Activated CD8-positive, alpha-beta memory T cell treated with anti-CD3 and anti-CD28 coated beads for 36 hours (primary cell): ENCODE measurements around the gene CRIM1. TPM values are rescaled to one million over a fixed set of nuclear protein-coding genes. Genes with fewer than 3 reads are reported as not detected.
"Not testable (repeated sequence)": the region's sequence is repeated elsewhere in the genome, so short reads cannot be mapped to it uniquely, and the experiment has no call there.

Experiments
- CTCF ChIA-PET: fragments of 350-600 bp; sonication (Branson Sonifier 250); formaldehyde crosslinking; loops from one replicate; lab custom pipeline; 2021; ENCODE audit warnings: antibody characterized with exemption; lab: Charles Lee
- POLR2A ChIA-PET: fragments of 350-600 bp; sonication (Branson Sonifier 250); formaldehyde crosslinking; loops from one replicate; lab custom pipeline; 2021; ENCODE audit warnings: antibody characterized with exemption; lab: Charles Lee
- total RNA-seq, 2 experiments: library from RNA; stranded (reverse); gene quantifications; one replicate each; pipeline ENCODE4 v1.2.3, GENCODE V29; 2021

The CRIM1 gene
- 10 to 100 TPM; 18.2 to 20.1 TPM for total RNA-seq

GRCh38 chr2:36355151-36355889 lies at the start of gene CRIM1:
TSS of gene CRIM1 (plus strand) at chr2:36355778. CDS start at chr2:36356293, 515 bp downstream.
- CTCF ChIA-PET = no interaction called here
- POLR2A ChIA-PET = interaction anchor here (0.5 kb wide), 1 partner anchor 397 kb away, joined by 6 read pairs; no protein-coding TSS in a partner anchor

- CTCF ChIA-PET = interaction anchor here (0.9 kb wide), 1 partner anchor 21 kb away, joined by 3 read pairs; no protein-coding TSS in a partner anchor
Observed at GRCh38 chr2:36307441-36307840, 48.1 kb upstream of the CRIM1 start.

GRCh38 chr2:36310444-36310843 lies 45.1 kb upstream of the CRIM1 start:
- POLR2A ChIA-PET = interaction anchor here (1.2 kb wide), 1 partner anchor 46 kb away, joined by 3 read pairs; no protein-coding TSS in a partner anchor
- CTCF ChIA-PET = not testable (repeated sequence)

More at GRCh38 chr2:36307441-36307840, 48.1 kb upstream of the CRIM1 start:
- POLR2A ChIA-PET = no interaction called here

- ChIA-PET POLR2A (no interaction called here), CTCF (no interaction called here)
Observed at GRCh38 chr2:36318547-36318946, 37.0 kb upstream of the CRIM1 start.

- ChIA-PET CTCF (no interaction called here), POLR2A (no interaction called here)
Observed at GRCh38 chr2:36322108-36322507, 33.5 kb upstream of the CRIM1 start.

GRCh38 chr2:36326286-36326685 lies 29.3 kb upstream of the CRIM1 start:
- ChIA-PET CTCF (no interaction called here), POLR2A (no interaction called here)

- POLR2A ChIA-PET = no interaction called here
- CTCF ChIA-PET = no interaction called here
Observed at GRCh38 chr2:36329251-36329650, 26.3 kb upstream of the CRIM1 start.

- POLR2A ChIA-PET = no interaction called here
- CTCF ChIA-PET = no interaction called here
Observed at GRCh38 chr2:36329746-36330472, 25.7 kb upstream of the CRIM1 start.

- POLR2A ChIA-PET = no interaction called here
- CTCF ChIA-PET = no interaction called here
Observed at GRCh38 chr2:36330473-36331395, 24.8 kb upstream of the CRIM1 start.

- CTCF ChIA-PET = interaction anchor here (0.6 kb wide), 1 partner anchor 188 kb away, joined by 3 read pairs; no protein-coding TSS in a partner anchor
- POLR2A ChIA-PET = no interaction called here
Observed at GRCh38 chr2:36333350-36334012, 22.1 kb upstream of the CRIM1 start.

GRCh38 chr2:36335597-36335996 lies 20.0 kb upstream of the CRIM1 start:
- ChIA-PET CTCF (no interaction called here), POLR2A (no interaction called here)

GRCh38 chr2:36336321-36336720 lies 19.3 kb upstream of the CRIM1 start:
- ChIA-PET POLR2A (no interaction called here), CTCF (no interaction called here)

GRCh38 chr2:36337354-36337753 lies 18.2 kb upstream of the CRIM1 start:
- POLR2A ChIA-PET = no interaction called here
- CTCF ChIA-PET = no interaction called here

- ChIA-PET CTCF (no interaction called here), POLR2A (no interaction called here)
Observed at GRCh38 chr2:36338124-36338826, 17.3 kb upstream of the CRIM1 start.

GRCh38 chr2:36338827-36339145 lies 16.8 kb upstream of the CRIM1 start:
- CTCF ChIA-PET = no interaction called here
- POLR2A ChIA-PET = no interaction called here

- POLR2A ChIA-PET = no interaction called here
- CTCF ChIA-PET = no interaction called here
Observed at GRCh38 chr2:36339607-36340218, 15.9 kb upstream of the CRIM1 start.

GRCh38 chr2:36343606-36344005 lies 12.0 kb upstream of the CRIM1 start:
- ChIA-PET POLR2A (interaction anchor here (0.7 kb wide), 1 partner anchor 17 kb away, joined by 6 read pairs; no protein-coding TSS in a partner anchor), CTCF (no interaction called here)

- ChIA-PET POLR2A (no interaction called here), CTCF (no interaction called here)
Observed at GRCh38 chr2:36348721-36349120, 6.9 kb upstream of the CRIM1 start.
